ENCODE results near the gene TNFAIP8. TPM values are rescaled to one million over a fixed set of nuclear protein-coding genes. Genes with fewer than 3 reads are reported as not detected.
A peak's percentile ranks its signal among the peaks of the same experiment; 100 is the strongest.

TNFAIP8 gene
- total RNA-seq, 1 experiment from 2014 or later, result 7.3 TPM

GRCh38 chr5:119331566-119332095 lies 24.2 kb upstream of the TNFAIP8 start:
- no peaks in the 10 kb centered on the region for H3K36me3 Mint-ChIP-seq (ENCODE audit: insufficient read depth in 1 of 3, low read depth in 3 of 3)
- Histone ChIP-seq H3K4me2 (ENCODE audit: insufficient read depth, insufficient read length, low read length) (no peak overlapping the region), H2BK5ac (ENCODE audit: insufficient read length, low read length) (no peak overlapping the region), H3K27ac (ENCODE audit: insufficient read length, low read depth, low read length) (no peak overlapping the region), H3K23me2 (ENCODE audit: insufficient read length, low read depth, low read length, poor library complexity, severe bottlenecking) (no peaks in the 10 kb centered on the region), H3K56ac (ENCODE audit: insufficient read length, low read depth, low read length) (no peak overlapping the region), H3K4me1 (ENCODE audit: insufficient read depth, low read length) (no peaks in the 10 kb centered on the region; the same call in 1 of the 2 replicates), H2BK15ac (ENCODE audit: low read depth, low read length) (no peak overlapping the region), H2BK12ac (ENCODE audit: insufficient read length, low read depth, low read length) (no peak overlapping the region), H4K8ac (replicated peaks; ENCODE audit: insufficient read length, low read depth, low read length) (no peak overlapping the region), H3K27me3 (ENCODE audit: insufficient read depth, low read length) (no peaks in the 10 kb centered on the region), H2AFZ (ENCODE audit: low read length) (no peak overlapping the region), H2BK120ac (ENCODE audit: low read depth, low read length, poor library complexity, severe bottlenecking) (no peak overlapping the region), H3T11ph (ENCODE audit: low read length) (no peak overlapping the region), H4K20me1 (ENCODE audit: control insufficient read depth, insufficient read depth, insufficient read length) (no peaks in the 10 kb centered on the region), H2BK20ac (ENCODE audit: low read depth, low read length, poor library complexity, severe bottlenecking) (no peak overlapping the region), H3K18ac (ENCODE audit: insufficient read length, low read depth, low read length) (no peak overlapping the region), H2AK5ac (ENCODE audit: insufficient read length, low read length) (no peak overlapping the region), H3K79me2 (ENCODE audit: insufficient read depth, low read length) (no peaks in the 10 kb centered on the region), H3K4ac (ENCODE audit: low read depth, low read length) (no peak overlapping the region), H3K14ac (ENCODE audit: insufficient read depth, low read length) (no peak overlapping the region), H3K9ac (ENCODE audit: extremely low read depth, insufficient read length, low read length) (no peak overlapping the region), H3K9me3 (ENCODE audit: control insufficient read depth, low read depth, low read length) (no peaks in the 10 kb centered on the region), H4K91ac (ENCODE audit: insufficient read length, low read depth, low read length) (no peak overlapping the region), H4K5ac (ENCODE audit: insufficient read length, low read depth, low read length) (no peak overlapping the region), H3K79me1 (ENCODE audit: insufficient read depth, low read depth, low read length, poor library complexity, severe bottlenecking) (no peaks in the 10 kb centered on the region), H3K23ac (ENCODE audit: insufficient read length, low read depth, low read length) (no peak overlapping the region)
- no CpG with 5 or more reads among the region's 3 CpGs for WGBS (ENCODE audit: extremely low coverage, insufficient read length, low lambda C conversion rate)
- H3K4me3 Mint-ChIP-seq, result no peak overlapping the region
- H3K27ac Mint-ChIP-seq, result 0 out of 7 replicates have a peak overlapping the region, but pooled peaks of 1 of the 3 experiments have one; percentile 12
- H3K9me3 Mint-ChIP-seq, result no peaks in the 10 kb centered on the region
- no peaks in the 10 kb centered on the region for H3K27me3 Mint-ChIP-seq (ENCODE audit: low read depth)
- no peak for DNase-seq
- no peak for TF ChIP-seq CTCF (conservative IDR thresholded peaks at IDR 0.05)
- H3K4me1 Mint-ChIP-seq, result peaks cover 34% of the 10 kb centered on the region in 2 experiments

Data from H9 (cell line).